IMR-90 (cell line): Measurements from ENCODE around the gene OPN5. TPM values are rescaled to one million over a fixed set of nuclear protein-coding genes. Genes with fewer than 3 reads are reported as not detected.

Source experiments
- ATAC-seq: fragments of 200-7000 bp; cut with Tn5 transposase; 2 replicates; pipeline ENCODE4 v1.9.1; 2020; ENCODE audit warnings: low read depth, mild to moderate bottlenecking, moderate library complexity
- BruUV-seq: library from RNA; stranded (reverse); fragments of 400-500 nt; replicated peaks from 2 replicates; lab custom pipeline; 2021; lab: Mats Ljungman, UMichigan
- CTCF ChIA-PET: fragments of 300-600 bp; formaldehyde crosslinking; extraction: SDS; loops from one replicate; lab custom pipeline; 2021; ENCODE audit warnings: antibody characterized with exemption; lab: Yijun Ruan, JAX
- POLR2A ChIA-PET: fragments of 300-600 bp; sonication (Branson Sonifier 250); formaldehyde crosslinking; loops from one replicate; lab custom pipeline; 2022; ENCODE audit warnings: antibody characterized with exemption; ENCODE audit not compliant: unreplicated experiment; lab: Charles Lee
- DNase-seq: peaks from one replicate; pipeline ENCODE4 v3.0.0; 2013
- H2AFZ ChIP-seq: replicated peaks from 2 replicates; pipeline ENCODE3; 2013; ENCODE audit warnings: low read length, mild to moderate bottlenecking; ENCODE audit not compliant: poor library complexity
- H2AK5ac ChIP-seq: 2 replicates; pipeline ENCODE4 v1.6.1; 2013; ENCODE audit warnings: low read depth, low read length, inconsistent platforms
- H2AK9ac ChIP-seq: replicated peaks from 2 replicates; pipeline ENCODE3; 2013; ENCODE audit warnings: mild to moderate bottlenecking, low read depth, low read length, moderate library complexity; ENCODE audit not compliant: poor library complexity
- H2BK120ac ChIP-seq: 2 replicates; pipeline ENCODE4 v1.6.1; 2013; ENCODE audit warnings: low read depth, low read length, inconsistent platforms
- H2BK15ac ChIP-seq: 3 replicates; pipeline ENCODE4 v1.6.1; 2013; ENCODE audit warnings: low read depth, low read length, inconsistent platforms
- H2BK20ac ChIP-seq: 2 replicates; pipeline ENCODE4 v1.6.1; 2013; ENCODE audit warnings: low read depth, mild to moderate bottlenecking, inconsistent platforms, low read length, moderate library complexity
- H2BK5ac ChIP-seq: 2 replicates; pipeline ENCODE4 v1.6.1; 2013; ENCODE audit warnings: mild to moderate bottlenecking, low read depth, low read length, inconsistent platforms; ENCODE audit not compliant: poor library complexity, severe bottlenecking
- H3K14ac ChIP-seq: replicated peaks from 2 replicates; pipeline ENCODE4 v1.6.1; 2013; ENCODE audit warnings: low read depth, low read length, inconsistent platforms
- H3K18ac ChIP-seq: 2 replicates; pipeline ENCODE4 v1.6.1; 2013; ENCODE audit warnings: low read depth, low read length, control low read depth
- H3K23ac ChIP-seq: 2 replicates; pipeline ENCODE4 v1.6.1; 2013; ENCODE audit warnings: low read depth, low read length, inconsistent platforms
- H3K27ac ChIP-seq: 2 replicates; pipeline ENCODE4 v1.5.1; 2013; ENCODE audit warnings: mild to moderate bottlenecking, control low read depth, low read length; ENCODE audit not compliant: insufficient read depth
- H3K27me3 ChIP-seq: 2 replicates; pipeline ENCODE4 v1.6.1; 2013; ENCODE audit warnings: low read length; ENCODE audit not compliant: control insufficient read depth, insufficient read depth
- H3K36me3 ChIP-seq: 2 replicates; pipeline ENCODE4 v1.6.1; 2013; ENCODE audit warnings: low read length, mixed read lengths; ENCODE audit not compliant: control insufficient read depth, insufficient read depth
- H3K4ac ChIP-seq: 2 replicates; pipeline ENCODE4 v1.6.1; 2013; ENCODE audit warnings: low read depth, low read length, inconsistent platforms
- H3K4me1 ChIP-seq: 2 replicates; pipeline ENCODE4 v1.6.1; 2013; ENCODE audit warnings: low read length, mixed read lengths; ENCODE audit not compliant: control insufficient read depth, insufficient read depth
- H3K4me2 ChIP-seq: 2 replicates; pipeline ENCODE4 v1.6.1; 2013; ENCODE audit warnings: low read depth, mild to moderate bottlenecking, control low read depth, low read length, moderate library complexity
- H3K4me3 ChIP-seq: 2 replicates; pipeline ENCODE4 v1.5.1; 2013; ENCODE audit warnings: low read depth, mild to moderate bottlenecking, control low read depth, low read length, moderate library complexity; ENCODE audit not compliant: insufficient read depth
- H3K56ac ChIP-seq: 2 replicates; pipeline ENCODE4 v1.6.1; 2013; ENCODE audit warnings: low read length, inconsistent platforms; ENCODE audit not compliant: insufficient read depth; ENCODE audit errors: extremely low read depth
- H3K79me1 ChIP-seq, 2 experiments: 2 replicates each; pipeline ENCODE4 v1.6.1; 2013; ENCODE audit warnings: low read length in 2 of 2, inconsistent platforms in 1 of 2, low read depth in 1 of 2
- H3K9ac ChIP-seq: 2 replicates; pipeline ENCODE4 v1.6.1; 2013; ENCODE audit warnings: low read depth, low read length, control low read depth
- H3K9me1 ChIP-seq: 2 replicates; pipeline ENCODE4 v1.6.1; 2013; ENCODE audit warnings: low read length, inconsistent platforms; ENCODE audit not compliant: insufficient read depth
- H3K9me3 ChIP-seq: 2 replicates; pipeline ENCODE4 v1.6.1; 2013; ENCODE audit warnings: low read length; ENCODE audit not compliant: control insufficient read depth, insufficient read depth
- H4K20me1 ChIP-seq: 2 replicates; pipeline ENCODE4 v1.6.1; 2013; ENCODE audit warnings: low read length, inconsistent platforms; ENCODE audit not compliant: insufficient read depth
- H4K5ac ChIP-seq: 2 replicates; pipeline ENCODE4 v1.6.1; 2013; ENCODE audit warnings: mild to moderate bottlenecking, low read depth, low read length, control low read depth
- H4K8ac ChIP-seq, 2 experiments: 2 replicates each; pipeline ENCODE4 v1.6.1; 2013; ENCODE audit warnings: low read depth in 2 of 2, low read length in 2 of 2, control low read depth in 1 of 2, inconsistent platforms in 1 of 2
- H4K91ac ChIP-seq: 2 replicates; pipeline ENCODE4 v1.6.1; 2013; ENCODE audit warnings: low read depth, low read length, inconsistent platforms; ENCODE audit not compliant: insufficient read depth
- BHLHE40 ChIP-seq: fragments of 150-350 bp; IDR thresholded peaks from 2 replicates; pipeline ENCODE4 v1.6.1; 2016; ENCODE audit warnings: mild to moderate bottlenecking, low read depth, low read length
- CEBPB ChIP-seq: IDR thresholded peaks from 2 replicates; pipeline ENCODE4 v1.6.1; 2012; ENCODE audit warnings: low read depth, low read length, improper control_type of control experiment
- CHD1 ChIP-seq: IDR thresholded peaks from 2 replicates; pipeline ENCODE4 v1.6.1; 2012; ENCODE audit warnings: low read depth, low read length, improper control_type of control experiment
- ELK1 ChIP-seq: fragments of 150-350 bp; IDR thresholded peaks from 2 replicates; pipeline ENCODE4 v1.6.1; 2016; ENCODE audit warnings: low read depth, mild to moderate bottlenecking, low read length, moderate library complexity, borderline replicate concordance
- FOS ChIP-seq: fragments of 150-350 bp; IDR thresholded peaks from 2 replicates; pipeline ENCODE4 v1.6.1; 2016; ENCODE audit warnings: low read depth, low read length
- MXI1 ChIP-seq: IDR thresholded peaks from 2 replicates; pipeline ENCODE4 v1.6.1; 2012; ENCODE audit warnings: low read depth, mild to moderate bottlenecking, low read length, moderate library complexity, borderline replicate concordance
- NFE2L2 ChIP-seq: fragments of 150-350 bp; IDR thresholded peaks from 2 replicates; pipeline ENCODE4 v1.6.1; 2016; ENCODE audit warnings: low read depth, mild to moderate bottlenecking, low read length
- RAD21 ChIP-seq: IDR thresholded peaks from 2 replicates; pipeline ENCODE4 v1.6.1; 2012; ENCODE audit warnings: low read length, improper control_type of control experiment
- RCOR1 ChIP-seq: IDR thresholded peaks from 2 replicates; pipeline ENCODE4 v1.6.1; 2012; ENCODE audit warnings: mild to moderate bottlenecking, low read length, improper control_type of control experiment; ENCODE audit not compliant: insufficient replicate concordance
- RFX5 ChIP-seq: IDR thresholded peaks from 2 replicates; pipeline ENCODE4 v1.8.0; 2012; ENCODE audit warnings: low read depth, mild to moderate bottlenecking, low read length, moderate library complexity
- WGBS, 2 experiments: methylation state at CpG; one replicate each; pipeline versions ENCODE4 v1.1.5 to v1.1.7; 2013; ENCODE audit warnings: missing lambda C conversion rate in 2 of 2; ENCODE audit not compliant: insufficient read length in 1 of 2; ENCODE audit errors: extremely low coverage in 2 of 2; 5-methylcytosine and 5-hydroxymethylcytosine counted together
- dilution Hi-C: fragments of 300-500 bp; cut with HindIII; formaldehyde crosslinking; loops from one replicate; pipeline ENCODE4 v1.14.3; 2018; ENCODE audit warnings: low sequenced_read_pairs; ENCODE audit not compliant: unreplicated experiment
- in situ Hi-C: fragments of 300-500 bp; cut with MboI; formaldehyde crosslinking; loops from 3 replicates; pipeline ENCODE4 v1.14.3; 2019; ENCODE audit warnings: low sequenced_read_pairs, inconsistent platforms, mixed read lengths
- intact Hi-C: fragments of 100-400 bp; cut with micrococcal nuclease; formaldehyde crosslinking; loops from 2 replicates; pipeline ENCODE4 v1.10.0; 2022
- polyA plus RNA-seq, 3 experiments: library from polyadenylated mRNA; depleted of rRNA; stranded (reverse); fragments of >200 nt; gene quantifications; 2 replicates each; pipeline ENCODE4 v1.2.3, GENCODE V29; 2012; ENCODE audit warnings: low replicate concordance in 1 of 3
- total RNA-seq: library from RNA; depleted of rRNA; stranded (reverse); fragments of >200 nt; gene quantifications from 2 replicates; pipeline ENCODE4 v1.2.3, GENCODE V29; 2012

Gene OPN5
- total and polyA plus RNA-seq, 2 of the 4 experiments (the other 2 are of a cell fraction) = not detected

GRCh38 chr6:47817749-47818148 is 35.9 kb downstream of the OPN5 start:
- H2BK20ac ChIP-seq = no peak overlapping the region
- DNase-seq (no peak), ATAC-seq (no peak)
- no peak overlapping the region for H3K4ac ChIP-seq
- no CpG with 5 or more reads among the region's 4 CpGs for WGBS, 2 experiments
- H3K9ac ChIP-seq = no peak overlapping the region
- H3K4me2 ChIP-seq = no peak overlapping the region
- H3K9me3 ChIP-seq = no peaks in the 10 kb centered on the region
- H4K8ac ChIP-seq = no peak overlapping the region
- H2BK5ac ChIP-seq = no peak overlapping the region
- no peak overlapping the region for H2AK9ac ChIP-seq
- H3K18ac ChIP-seq = no peak overlapping the region
- no peak overlapping the region for H4K91ac ChIP-seq
- H3K27me3 ChIP-seq = no peaks in the 10 kb centered on the region
- H3K27ac ChIP-seq = no peak overlapping the region
- no peak overlapping the region for H4K5ac ChIP-seq
- no peaks in the 10 kb centered on the region for H3K4me1 ChIP-seq
- in situ Hi-C loops = no loop called here
- no peak overlapping the region for H2BK120ac ChIP-seq
- H3K14ac ChIP-seq = no peak overlapping the region
- POLR2A ChIA-PET = no interaction called here
- H2AK5ac ChIP-seq = no peak overlapping the region
- H2AFZ ChIP-seq = no peak overlapping the region
- TF ChIP-seq RCOR1 (no peak), ELK1 (no peak), RAD21 (no peak), RFX5 (no peak), CHD1 (no peak), BHLHE40 (no peak), FOS (no peak), CEBPB (no peak), NFE2L2 (no peak), MXI1 (no peak)
- no peaks in the 10 kb centered on the region for H3K9me1 ChIP-seq
- no peaks in the 10 kb centered on the region for H4K20me1 ChIP-seq
- H3K79me1 ChIP-seq = no peaks in the 10 kb centered on the region
- H3K36me3 ChIP-seq = no peaks in the 10 kb centered on the region
- no peak overlapping the region for H3K4me3 ChIP-seq
- H2BK15ac ChIP-seq = no peak overlapping the region
- no peak overlapping the region for H3K23ac ChIP-seq
- CTCF ChIA-PET = no interaction called here
- intact Hi-C loops = loop anchor here (10.0 kb wide), 1 partner anchor 237 kb away; no protein-coding TSS in a partner anchor
- dilution Hi-C loops = no loop called here
- no TSS peak for BruUV-seq
- H3K56ac ChIP-seq = no peak overlapping the region
